ENCODE measurements around the gene TP53BP1. TPM values are rescaled to one million over a fixed set of nuclear protein-coding genes. Genes with fewer than 3 reads are reported as not detected.

Gene TP53BP1
- polyA plus RNA-seq, 4 donors, result 61.5 to 108 (median 86.0) TPM

DNA sequence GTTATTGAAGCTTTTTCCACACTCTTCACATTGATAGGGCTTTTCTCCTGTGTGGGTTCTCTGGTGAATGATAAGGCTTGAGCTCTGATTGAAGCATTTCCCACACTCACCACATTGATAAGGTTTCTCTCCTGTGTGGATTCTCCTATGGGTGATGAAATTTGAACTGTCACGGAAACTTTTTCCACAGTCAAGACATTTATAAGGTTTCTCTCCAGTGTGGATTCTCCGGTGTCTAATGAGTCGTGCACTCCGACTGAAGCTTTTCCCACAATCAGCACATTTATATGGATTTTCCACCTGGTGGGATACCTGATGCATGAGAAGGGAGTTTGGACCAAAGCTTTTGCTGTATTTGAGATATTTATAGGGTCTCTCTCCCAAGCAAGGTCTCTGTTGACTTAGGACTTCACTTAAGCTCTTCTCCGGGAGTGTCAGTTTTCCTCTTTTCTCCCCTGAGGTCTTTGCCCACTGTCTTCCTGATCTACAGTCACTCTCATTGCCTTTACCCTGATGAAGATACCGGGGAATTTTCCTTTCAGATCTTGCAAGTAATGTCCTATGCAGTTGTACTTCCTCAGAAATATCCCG lies 131.5 kb downstream of the TP53BP1 start:
- no peak for DNase-seq (ENCODE audit: low read depth in 4 of 4, low spot score in 2 of 4)

DNA sequence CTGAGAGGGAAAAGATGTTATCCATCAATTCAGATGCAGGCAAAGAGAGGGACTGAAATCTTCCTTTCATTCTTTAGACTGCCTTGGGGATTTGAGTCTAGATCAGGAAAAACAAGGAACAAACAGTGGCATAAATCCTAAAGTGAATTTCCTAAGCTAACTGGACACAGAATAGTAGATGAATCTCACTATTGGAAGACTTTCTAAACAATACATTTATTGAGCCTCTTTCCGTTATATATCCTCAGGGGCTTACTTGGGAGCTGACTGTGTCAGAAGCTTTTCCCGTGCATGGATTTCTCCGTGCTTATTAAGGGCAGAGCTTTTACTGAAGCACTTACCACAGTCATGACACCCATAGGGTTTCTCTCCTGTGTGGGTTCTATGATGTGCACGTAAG lies 132.1 kb downstream of the TP53BP1 start:
- no peak for DNase-seq (ENCODE audit: low read depth in 4 of 4, low spot score in 2 of 4)

Other genes starting within 250 kb of the TP53BP1 start
- gene TGM5, start 226.2 kb downstream of the TP53BP1 start, polyA plus RNA-seq (ENCODE audit: insufficient read length in 4 of 4), result not detected
- gene TGM7, start 190.9 kb downstream of the TP53BP1 start, polyA plus RNA-seq (ENCODE audit: insufficient read length in 4 of 4), result under 1 TPM in 2 of 4 donors, not detected in 2; 0.07 to 0.11 TPM
- gene LCMT2, start 162.6 kb downstream of the TP53BP1 start, polyA plus RNA-seq (ENCODE audit: insufficient read length in 4 of 4), result 10 to 100 TPM; 11.2 to 14.8 (median 13.2) TPM
- gene ZSCAN29, start 122.1 kb downstream of the TP53BP1 start, polyA plus RNA-seq (ENCODE audit: insufficient read length in 4 of 4), result 10 to 100 TPM; 19.7 to 35.5 (median 28.9) TPM
- gene TUBGCP4, start 122.1 kb downstream of the TP53BP1 start, polyA plus RNA-seq (ENCODE audit: insufficient read length in 4 of 4), result 10 to 100 TPM; 20.4 to 32.0 (median 24.3) TPM
- gene MAP1A, start 24.5 kb upstream of the TP53BP1 start, polyA plus RNA-seq (ENCODE audit: insufficient read length in 4 of 4), result 1 to 10 TPM; 7.8 to 9.3 (median 8.8) TPM
- 10 to 100 TPM; 12.8 to 40.0 (median 28.8) TPM for gene PPIP5K1, start 97.1 kb upstream of the TP53BP1 start, polyA plus RNA-seq (ENCODE audit: insufficient read length in 4 of 4)
- gene CKMT1B, start 100.9 kb upstream of the TP53BP1 start, polyA plus RNA-seq (ENCODE audit: insufficient read length in 4 of 4), result 1 to 10 TPM; 1.5 to 3.5 (median 2.6) TPM
- gene STRC, start 125.6 kb upstream of the TP53BP1 start, polyA plus RNA-seq (ENCODE audit: insufficient read length in 4 of 4), result 1 to 10 TPM in 2 of 4 donors, under 1 TPM in 2; 0.21 to 3.3 (median 0.98) TPM
- 10 to 100 TPM in 1 of 4 donors, 1 to 10 TPM in 3; 1.6 to 14.4 (median 7.3) TPM for gene CATSPER2, start 155.7 kb upstream of the TP53BP1 start, polyA plus RNA-seq (ENCODE audit: insufficient read length in 4 of 4)
- gene CKMT1A, start 200.7 kb upstream of the TP53BP1 start, polyA plus RNA-seq (ENCODE audit: insufficient read length in 4 of 4), result 1 to 10 TPM; 1.4 to 4.0 (median 3.1) TPM